NCI-H187 treated with DMSO at 0.1 percent for 48 hours (cell line): ENCODE data around the gene CHRM4.

ENCODE experiments used
- DNase-seq: peaks from one replicate; lab custom pipeline; 2025; lab: John Stamatoyannopoulos, UW

CHRM4 gene

DNA sequence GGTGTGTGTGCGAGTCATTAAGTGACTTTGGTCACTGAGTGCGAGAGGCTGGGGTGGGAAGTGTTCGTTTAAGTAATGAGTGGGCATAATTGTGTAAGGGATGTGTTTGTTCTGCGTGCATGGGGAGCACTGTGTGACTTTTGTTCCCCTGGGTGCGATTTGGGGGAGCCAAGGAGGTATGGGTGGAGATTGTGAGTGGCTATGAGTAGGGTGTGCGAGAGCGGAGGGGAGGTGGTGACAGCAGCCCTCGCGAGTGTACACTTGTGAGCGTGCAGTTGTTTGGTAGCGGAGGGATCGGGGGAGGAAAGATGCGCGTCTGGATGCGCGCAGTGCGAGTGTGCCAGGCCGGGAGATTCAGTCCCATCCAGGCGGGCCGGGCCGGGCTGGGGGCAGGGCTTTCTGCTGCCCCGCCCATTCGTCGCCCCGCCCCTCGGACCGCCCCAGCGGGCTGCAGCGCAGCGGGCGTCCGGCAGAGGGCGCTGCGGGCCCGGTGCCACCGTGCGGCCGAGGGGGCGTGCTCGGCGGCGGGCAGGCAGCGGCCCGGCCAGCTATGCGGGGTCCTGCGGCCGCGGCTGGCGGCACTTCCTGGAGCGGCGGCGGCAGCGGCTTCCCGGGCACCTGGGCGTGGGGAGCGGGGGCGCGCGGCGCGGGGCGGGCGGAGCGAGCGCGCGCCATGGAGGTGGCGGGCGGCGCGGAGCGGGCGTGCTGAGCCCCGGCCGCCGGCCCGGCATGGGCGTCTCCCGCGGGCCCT, 44.5 kb downstream of the CHRM4 start, which contains the start of gene DGKZ:
Gene DGKZ (plus strand): TSS at position 578 of the 751 bp plus-strand sequence. CDS start 197 bp downstream, outside the sequence.
- DNase-seq, result no peak

- no peak for DNase-seq
Measured at GRCh38 chr11:46345881-46346484, 45.6 kb downstream of the CHRM4 start.

- DNase-seq, result peak; percentile 33
Measured at GRCh38 chr11:46345131-46345597, 46.4 kb downstream of the CHRM4 start.

- DNase-seq, result no peak
Measured at GRCh38 chr11:46343520-46343919, 48.1 kb downstream of the CHRM4 start.

DNA sequence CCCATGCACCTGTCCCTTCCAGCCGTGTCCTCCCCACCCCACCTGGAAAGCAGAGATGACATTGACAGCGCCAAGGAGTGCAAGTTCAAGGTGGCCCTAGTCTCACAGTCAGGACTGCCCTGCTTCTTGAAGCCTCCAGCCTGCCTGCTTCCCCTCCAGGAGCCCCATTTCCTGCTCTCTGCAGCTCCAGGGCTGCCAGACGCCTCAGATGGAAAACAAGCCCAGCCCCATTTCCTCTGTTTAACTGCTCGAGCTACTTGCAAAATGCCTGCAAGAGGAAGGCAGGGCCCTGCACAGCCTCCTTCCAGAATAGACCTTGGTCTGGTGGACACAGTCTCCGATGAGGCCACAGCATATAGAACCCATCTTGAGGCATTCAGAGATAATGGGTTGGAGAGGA, 49.3 kb downstream of the CHRM4 start:
- DNase-seq, result no peak

DNA sequence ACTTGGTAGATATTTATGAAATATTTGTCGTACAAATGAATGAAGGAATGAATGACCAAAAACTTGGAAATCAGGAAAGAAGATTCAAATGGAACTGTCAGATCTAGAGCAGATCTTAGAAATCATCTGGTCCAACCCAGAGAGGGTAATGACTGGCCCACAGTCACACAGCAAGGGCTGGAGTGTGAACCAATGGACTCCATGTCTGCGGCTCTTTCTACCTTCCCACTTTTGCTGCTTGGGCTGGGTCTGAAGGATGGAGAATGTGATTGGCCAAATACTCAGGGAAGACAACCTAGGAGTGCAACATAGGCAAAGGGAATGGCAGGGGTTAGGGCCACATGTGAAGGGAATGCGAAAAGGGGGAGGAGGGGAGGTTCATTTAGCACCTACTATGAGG, 50.1 kb downstream of the CHRM4 start:
- DNase-seq, result no peak

DNA sequence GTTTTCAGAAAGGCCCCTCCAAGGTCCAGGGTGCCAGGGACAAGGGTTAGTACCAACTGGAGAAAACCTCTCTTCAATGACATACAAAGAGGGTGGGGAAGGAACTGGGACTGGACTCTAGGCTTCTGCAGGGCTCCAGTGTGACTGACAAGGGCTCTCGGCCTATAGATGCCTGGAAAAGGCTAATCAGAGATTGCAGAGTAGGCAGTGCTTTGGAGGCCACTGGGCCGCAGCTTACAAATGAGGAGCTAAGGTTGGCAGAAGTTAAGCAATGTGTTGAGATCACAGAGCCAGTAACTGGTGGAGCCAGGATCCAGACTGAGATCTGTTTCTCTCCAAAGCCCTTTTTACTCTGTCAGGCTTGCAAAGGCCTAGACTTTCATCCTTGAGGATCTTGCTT, 51.8 kb downstream of the CHRM4 start:
- no peak for DNase-seq

DNA sequence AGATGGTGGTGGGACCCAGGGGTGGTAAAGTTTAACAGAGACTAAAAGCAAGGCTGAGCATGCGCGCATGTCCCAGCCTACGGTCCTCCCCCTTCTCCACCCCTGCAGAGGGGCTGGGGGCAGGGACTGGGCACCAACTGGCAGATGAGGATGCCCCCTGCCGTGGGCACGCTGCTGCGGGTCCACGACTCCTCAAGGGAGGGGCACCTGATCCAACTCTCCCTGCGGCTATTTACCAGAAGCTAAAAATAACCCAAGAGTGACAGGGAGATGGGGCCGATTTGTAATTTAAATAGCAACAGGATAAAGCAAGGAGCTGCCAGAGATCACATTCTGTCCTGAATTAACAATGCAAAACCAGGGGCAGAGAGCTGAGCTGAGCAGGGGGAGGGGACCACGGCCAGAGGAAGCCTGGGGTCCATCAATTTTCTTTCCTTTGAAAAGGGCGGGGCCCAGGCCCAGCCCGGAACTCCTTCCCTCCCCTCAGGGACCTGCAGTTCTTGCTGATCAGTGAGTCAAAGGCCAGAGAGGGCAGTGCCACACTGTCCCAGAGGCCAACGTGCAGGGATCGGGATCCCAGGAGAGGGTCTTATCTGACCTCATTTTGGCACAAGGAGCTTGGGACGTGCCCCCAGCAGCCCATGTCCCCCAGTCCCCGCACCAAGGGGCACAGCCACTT, 52.4 kb downstream of the CHRM4 start:
- no peak for DNase-seq

DNA sequence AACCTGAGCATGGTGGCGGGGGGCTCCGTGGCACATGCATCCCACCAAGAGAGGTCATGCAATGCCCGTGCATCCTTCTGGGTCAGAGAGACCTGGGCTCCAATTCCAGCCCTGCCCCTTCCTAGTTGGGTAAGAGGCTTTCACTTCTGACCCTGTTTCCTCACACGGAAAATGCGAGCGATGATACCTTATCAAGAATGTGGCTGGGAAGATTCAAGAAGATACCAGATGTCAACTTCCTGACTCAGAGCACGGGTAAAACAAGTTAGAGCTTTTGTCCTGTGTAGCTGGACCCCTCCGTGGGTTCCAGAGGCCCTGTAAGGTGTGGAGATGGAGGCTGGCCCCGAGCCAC, 53.0 kb downstream of the CHRM4 start:
- no peak for DNase-seq

- DNase-seq, result no peak
Measured at GRCh38 chr11:46337626-46338345, 53.8 kb downstream of the CHRM4 start.

- no peak for DNase-seq
Measured at GRCh38 chr11:46336563-46337180, 54.9 kb downstream of the CHRM4 start.

- DNase-seq, result no peak
Measured at GRCh38 chr11:46335890-46336562, 55.5 kb downstream of the CHRM4 start.

DNA sequence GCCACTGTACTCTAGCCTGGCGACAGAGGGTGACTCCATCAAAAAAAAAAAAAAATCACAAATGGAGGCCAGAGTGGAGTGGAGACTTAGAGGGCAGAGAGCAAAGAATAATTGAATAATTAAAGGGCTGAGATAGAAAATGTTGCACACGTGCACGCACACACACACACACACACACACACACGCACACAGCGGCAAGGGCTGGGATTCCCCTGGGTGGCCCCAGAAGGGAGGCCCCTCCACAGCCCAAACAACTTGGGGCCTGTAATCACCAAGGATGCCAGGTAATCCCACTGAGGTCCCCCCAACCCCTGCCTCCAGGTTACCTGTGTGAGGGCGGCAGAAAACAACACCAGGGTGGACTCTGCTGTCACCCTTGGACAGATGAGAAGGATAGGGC, 56.3 kb downstream of the CHRM4 start:
- no peak for DNase-seq

DNA sequence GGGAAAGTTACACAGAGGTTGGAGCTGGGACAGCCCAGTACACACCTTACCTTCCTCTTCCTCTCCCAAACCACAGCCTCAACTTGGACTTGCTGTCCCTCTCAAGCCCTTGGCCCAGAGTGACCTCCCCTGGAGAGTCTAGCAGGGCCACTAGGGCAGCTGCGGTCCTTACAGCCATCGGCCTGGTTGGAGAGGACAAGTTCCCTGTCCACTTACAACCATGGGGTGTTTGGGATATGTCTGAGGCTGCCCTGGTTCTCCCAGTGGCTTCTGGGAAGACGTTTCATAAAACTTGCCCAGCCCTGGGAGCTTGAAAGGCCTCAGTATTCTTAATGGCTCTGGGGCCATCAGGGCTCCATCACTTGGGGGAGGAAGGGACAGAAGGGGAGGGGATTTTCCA, 57.4 kb downstream of the CHRM4 start:
- DNase-seq, result no peak
